ENCODE data around the gene ATAD3B.
A peak's percentile ranks its signal among the peaks of the same experiment; 100 is the strongest.

Gene ATAD3B

GRCh38 chr1:1471389-1472052, at the start of gene ATAD3B (continued):
- TF ChIP-seq INSM2 (tag by site-specific recombination; IDR thresholded peaks at IDR 0.05) (peak; percentile 73; the same call in 1 of the 2 replicates), REPIN1 (tag by site-specific recombination; IDR thresholded peaks at IDR 0.05; ENCODE audit: low read depth) (no peak), ZNF362 (tag by site-specific recombination; IDR thresholded peaks at IDR 0.05) (no peak), GLI4 (tag by site-specific recombination; IDR thresholded peaks at IDR 0.05) (no peak), ZNF23 (tag by site-specific recombination; IDR thresholded peaks at IDR 0.05; ENCODE audit: borderline replicate concordance) (no peak), RBAK (tag by site-specific recombination; IDR thresholded peaks at IDR 0.05) (no peak), ZNF701 (tag by site-specific recombination; IDR thresholded peaks at IDR 0.05) (no peak), FEZF1 (tag by site-specific recombination; IDR thresholded peaks at IDR 0.05) (no peak), ZNF18 (tag by site-specific recombination; IDR thresholded peaks at IDR 0.05) (no peak), ZNF621 (tag by site-specific recombination; IDR thresholded peaks at IDR 0.05) (no peak), AEBP2 (tag by site-specific recombination; IDR thresholded peaks at IDR 0.05; ENCODE audit: borderline replicate concordance) (no peak), ZSCAN4 (tag by site-specific recombination; IDR thresholded peaks at IDR 0.05) (no peak), ZBTB44 (tag by site-specific recombination; IDR thresholded peaks at IDR 0.05) (no peak), OVOL3 (tag by site-specific recombination; IDR thresholded peaks at IDR 0.05) (no peak), BCL11B (tag by site-specific recombination; IDR thresholded peaks at IDR 0.05; ENCODE audit: low read depth) (no peak), ZNF555 (tag by site-specific recombination; conservative IDR thresholded peaks at IDR 0.05) (no peak), ZBTB21 (tag by site-specific recombination; IDR thresholded peaks at IDR 0.05) (peak; percentile 99), ZNF366 (tag by site-specific recombination; conservative IDR thresholded peaks at IDR 0.05) (no peak), SETDB1 (IDR thresholded peaks at IDR 0.05; ENCODE audit: insufficient read length, low read length) (no peak), ZNF10 (tag by site-specific recombination; IDR thresholded peaks at IDR 0.05) (no peak), ZNF747 (tag by site-specific recombination; IDR thresholded peaks at IDR 0.05) (no peak), ZNF132 (tag by site-specific recombination; IDR thresholded peaks at IDR 0.05; ENCODE audit: borderline replicate concordance) (no peak), ZNF280C (tag by site-specific recombination; IDR thresholded peaks at IDR 0.05) (no peak), ZNF658 (tag by site-specific recombination; IDR thresholded peaks at IDR 0.05) (no peak), ZBTB17 (tag by site-specific recombination; IDR thresholded peaks at IDR 0.05) (no peak), ZNF133 (tag by site-specific recombination; IDR thresholded peaks at IDR 0.05) (no peak), ZBTB20 (tag by site-specific recombination; IDR thresholded peaks at IDR 0.05) (peak; percentile 86), TCF7L2 (IDR thresholded peaks at IDR 0.05; ENCODE audit: borderline replicate concordance, low read depth, low read length) (no peak)

Data from HEK293 (cell line).